ENCODE results near the gene ARHGAP25. TPM values are rescaled to one million over a fixed set of nuclear protein-coding genes. Genes with fewer than 3 reads are reported as not detected.

ARHGAP25 gene
- total and polyA plus RNA-seq, 10 of the 15 experiments (the other 5 are each of a cell fraction or from before 2014, with no cell fraction given) = 0.15 to 1.0 (median 0.46) TPM

DNA sequence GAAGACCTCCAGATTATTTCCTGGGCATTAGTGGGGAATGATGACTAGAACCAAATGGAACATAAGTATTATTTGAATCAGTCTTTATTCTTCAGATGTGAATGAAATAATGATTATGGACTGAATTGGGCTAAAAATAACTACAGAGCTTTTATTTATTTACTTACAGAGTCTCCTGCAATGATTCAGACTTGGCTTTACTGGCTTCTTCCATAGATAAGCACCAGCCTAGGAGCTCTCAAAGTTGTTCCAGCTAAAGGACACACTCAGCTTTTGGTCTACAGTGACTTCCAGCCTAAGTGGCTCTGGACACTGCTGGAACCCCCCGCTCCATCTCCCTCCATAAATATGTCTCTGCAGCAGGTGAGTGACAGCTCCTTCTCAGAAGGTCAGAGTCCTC, 24.3 kb upstream of the ARHGAP25 start:
- H3K4me1 ChIP-seq (ENCODE audit: control insufficient read depth, insufficient read depth, low read length) = peaks cover 14% of the 10 kb centered on the region

More for the DNA sequence above, 24.3 kb upstream of the ARHGAP25 start:
- ATAC-seq (no peak), FAIRE-seq (no peak), DNase-seq (ENCODE audit: low read depth, low spot score) (no peak)
- 91% methylated on average over 1 of the region's 1 CpG for WGBS (ENCODE audit: insufficient coverage, insufficient replicate concordance, low lambda C conversion rate, missing lambda C conversion rate)
- Histone ChIP-seq H3K4me2 (ENCODE audit: control insufficient read depth, insufficient read depth) (no peak overlapping the region; the same call in 1 of the 2 replicates), H3K79me2 (ENCODE audit: control insufficient read depth, insufficient read depth, low read length) (no peaks in the 10 kb centered on the region), H3K9me3 (replicated peaks; ENCODE audit: control insufficient read depth, insufficient read depth, low read length) (no peaks in the 10 kb centered on the region; the same call in 2 of the 3 replicates), H3K27ac (ENCODE audit: control insufficient read depth, insufficient read depth) (no peak overlapping the region), H2AFZ (ENCODE audit: control insufficient read depth, low read depth, low read length) (no peak overlapping the region), H3K9ac (ENCODE audit: control insufficient read depth, insufficient read depth, low read length) (no peak overlapping the region), H3K36me3 (ENCODE audit: control insufficient read depth in 2 of 2, insufficient read depth in 2 of 2, low read length in 1 of 2) (no peaks in the 10 kb centered on the region), H4K20me1 (ENCODE audit: control insufficient read depth, insufficient read depth) (no peaks in the 10 kb centered on the region), H3K27me3 (replicated peaks in 1 of 2; ENCODE audit: control insufficient read depth in 2 of 2, insufficient read depth in 2 of 2, low read length in 1 of 2) (no peaks in the 10 kb centered on the region; a peak in 2 of 4 replicates), H3K4me3 (no peak overlapping the region)
- BruUV-seq (replicated peaks) = no TSS peak
- SMC1A ChIA-PET (ENCODE audit: uncharacterized antibody, unreplicated experiment) = interaction anchor here (1.0 to 4.5 kb wide), 9 partner anchors 9 to 248 kb away, joined by 3 to 23 read pairs (median 3); no protein-coding TSS in a partner anchor
- in situ Hi-C loops (cut with MboI) (no loop called here), intact Hi-C loops (cut with micrococcal nuclease; ENCODE audit: unreplicated experiment) (no loop called here)
- RAD21 ChIA-PET (ENCODE audit: unreplicated experiment) = interaction anchor here (1.5 kb wide), 1 partner anchor 11 kb away, joined by 3 read pairs; no protein-coding TSS in a partner anchor
- POLR2A ChIA-PET = no interaction called here
- TF ChIP-seq, protein P1, sequence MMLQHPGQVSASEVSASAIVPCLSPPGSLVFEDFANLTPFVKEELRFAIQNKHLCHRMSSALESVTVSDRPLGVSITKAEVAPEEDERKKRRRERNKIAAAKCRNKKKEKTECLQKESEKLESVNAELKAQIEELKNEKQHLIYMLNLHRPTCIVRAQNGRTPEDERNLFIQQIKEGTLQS (IDR thresholded peaks at IDR 0.05; ENCODE audit: borderline replicate concordance, extremely low read depth, low read depth, low read length) = no peak
- TF ChIP-seq, protein P2, sequence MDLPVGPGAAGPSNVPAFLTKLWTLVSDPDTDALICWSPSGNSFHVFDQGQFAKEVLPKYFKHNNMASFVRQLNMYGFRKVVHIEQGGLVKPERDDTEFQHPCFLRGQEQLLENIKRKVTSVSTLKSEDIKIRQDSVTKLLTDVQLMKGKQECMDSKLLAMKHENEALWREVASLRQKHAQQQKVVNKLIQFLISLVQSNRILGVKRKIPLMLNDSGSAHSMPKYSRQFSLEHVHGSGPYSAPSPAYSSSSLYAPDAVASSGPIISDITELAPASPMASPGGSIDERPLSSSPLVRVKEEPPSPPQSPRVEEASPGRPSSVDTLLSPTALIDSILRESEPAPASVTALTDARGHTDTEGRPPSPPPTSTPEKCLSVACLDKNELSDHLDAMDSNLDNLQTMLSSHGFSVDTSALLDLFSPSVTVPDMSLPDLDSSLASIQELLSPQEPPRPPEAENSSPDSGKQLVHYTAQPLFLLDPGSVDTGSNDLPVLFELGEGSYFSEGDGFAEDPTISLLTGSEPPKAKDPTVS (IDR thresholded peaks at IDR 0.05; ENCODE audit: low read depth, low read length) = no peak
- no peak for TF ChIP-seq NR2C1 (IDR thresholded peaks at IDR 0.05)
- TF ChIP-seq, protein P3, sequence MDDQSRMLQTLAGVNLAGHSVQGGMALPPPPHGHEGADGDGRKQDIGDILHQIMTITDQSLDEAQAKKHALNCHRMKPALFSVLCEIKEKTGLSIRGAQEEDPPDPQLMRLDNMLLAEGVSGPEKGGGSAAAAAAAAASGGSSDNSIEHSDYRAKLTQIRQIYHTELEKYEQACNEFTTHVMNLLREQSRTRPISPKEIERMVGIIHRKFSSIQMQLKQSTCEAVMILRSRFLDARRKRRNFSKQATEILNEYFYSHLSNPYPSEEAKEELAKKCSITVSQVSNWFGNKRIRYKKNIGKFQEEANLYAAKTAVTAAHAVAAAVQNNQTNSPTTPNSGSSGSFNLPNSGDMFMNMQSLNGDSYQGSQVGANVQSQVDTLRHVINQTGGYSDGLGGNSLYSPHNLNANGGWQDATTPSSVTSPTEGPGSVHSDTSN (IDR thresholded peaks at IDR 0.05; ENCODE audit: insufficient replicate concordance, low read depth, low read length) = no peak
- CTCF ChIA-PET = interaction anchor here (0.6 to 9.9 kb wide), 10 partner anchors 10 to 1093 kb away, joined by 3 to 173 read pairs (median 9); partner anchors contain the start of genes APLF and FBXO48

Measured in GM12878 (cell line).